GM12878 (cell line): ENCODE results near the gene SON. TPM values are rescaled to one million over a fixed set of nuclear protein-coding genes. Genes with fewer than 3 reads are reported as not detected.

Source experiments
- ATAC-seq: fragments of 200-7000 bp; cut with Tn5 transposase; 3 replicates; pipeline ENCODE4 v1.9.1; 2020; ENCODE audit warnings: mild to moderate bottlenecking, moderate library complexity
- BruUV-seq: library from RNA; stranded (reverse); fragments of 400-500 nt; replicated peaks from 2 replicates; lab custom pipeline; 2021; lab: Mats Ljungman, UMichigan
- CTCF ChIA-PET: fragments of 300-600 bp; sonication (Branson Sonifier 250); formaldehyde crosslinking; extraction: SDS; loops from one replicate; lab custom pipeline; 2021; ENCODE audit warnings: inconsistent platforms; lab: Yijun Ruan, JAX
- POLR2A ChIA-PET: fragments of 350-600 bp; formaldehyde crosslinking; extraction: SDS; loops from one replicate; lab custom pipeline; 2021; ENCODE audit warnings: inconsistent platforms; lab: Charles Lee
- RAD21 ChIA-PET: fragments of 300-600 bp; sonication (Branson Sonifier 250); formaldehyde crosslinking; loops from one replicate; lab custom pipeline; 2023; ENCODE audit warnings: antibody characterized with exemption; ENCODE audit not compliant: unreplicated experiment; lab: Charles Lee
- SMC1A ChIA-PET: fragments of 300-600 bp; sonication (Branson Sonifier 250); formaldehyde crosslinking; loops from one replicate; lab custom pipeline; 2023; ENCODE audit not compliant: unreplicated experiment, uncharacterized antibody; lab: Charles Lee
- DNase-seq: peaks from one replicate; pipeline ENCODE4 v3.0.0-alpha.2; 2011; ENCODE audit warnings: low read depth, low spot score
- FAIRE-seq: peaks from 3 replicates; lab custom pipeline; 2011; peaks lifted over from hg19 to GRCh38; lab: Jason Lieb, UNC
- H2AFZ ChIP-seq: 2 replicates; pipeline ENCODE4 v1.6.0; 2011; ENCODE audit warnings: low read depth, low read length, control low read depth; ENCODE audit not compliant: control insufficient read depth
- H3K27ac ChIP-seq: 2 replicates; pipeline ENCODE4 v1.5.1; 2011; ENCODE audit warnings: control low read depth; ENCODE audit not compliant: control insufficient read depth, insufficient read depth
- H3K27me3 ChIP-seq, 2 experiments: replicated peaks in 1 of 2; 2 replicates each; pipeline versions ENCODE4 v1.6.0 to v1.6.1; 2011; ENCODE audit warnings: low read length in 1 of 2; ENCODE audit not compliant: control insufficient read depth in 2 of 2, insufficient read depth in 2 of 2
- H3K36me3 ChIP-seq, 2 experiments: 2 replicates each; pipeline ENCODE4 v1.5.1; 2011; ENCODE audit warnings: low read length in 1 of 2; ENCODE audit not compliant: control insufficient read depth in 2 of 2, insufficient read depth in 2 of 2
- H3K4me1 ChIP-seq: 2 replicates; pipeline ENCODE4 v1.6.1; 2011; ENCODE audit warnings: mild to moderate bottlenecking, low read length, moderate library complexity, mixed read lengths; ENCODE audit not compliant: control insufficient read depth, insufficient read depth
- H3K4me2 ChIP-seq: 2 replicates; pipeline ENCODE4 v1.6.0; 2011; ENCODE audit warnings: control low read depth; ENCODE audit not compliant: control insufficient read depth, insufficient read depth
- H3K4me3 ChIP-seq: fragments of 200-600 bp; sonication (generic); 2 replicates; pipeline ENCODE4 v1.5.1; 2016
- H3K79me2 ChIP-seq: 2 replicates; pipeline ENCODE4 v1.6.0; 2011; ENCODE audit warnings: low read length; ENCODE audit not compliant: control insufficient read depth, insufficient read depth
- H3K9ac ChIP-seq: 2 replicates; pipeline ENCODE4 v1.8.0; 2011; ENCODE audit warnings: low read length, control low read depth, mixed read lengths; ENCODE audit not compliant: control insufficient read depth, insufficient read depth
- H3K9me3 ChIP-seq: replicated peaks from 3 replicates; pipeline ENCODE4 v1.5.1; 2011; ENCODE audit warnings: mild to moderate bottlenecking, low read length; ENCODE audit not compliant: control insufficient read depth, insufficient read depth
- H4K20me1 ChIP-seq: 2 replicates; pipeline ENCODE4 v1.6.0; 2011; ENCODE audit not compliant: control insufficient read depth, insufficient read depth
- SRF ChIP-seq, 2 experiments: IDR thresholded peaks; 2 replicates each; pipeline ENCODE4 v1.6.1; 2011; ENCODE audit warnings: low read depth in 2 of 2, low read length in 2 of 2, mild to moderate bottlenecking in 1 of 2, moderate library complexity in 1 of 2
- WGBS: methylation state at CpG from one replicate; pipeline ENCODE4 v1.1.6; 2016; ENCODE audit warnings: low lambda C conversion rate; ENCODE audit not compliant: insufficient replicate concordance, insufficient coverage; ENCODE audit errors: missing lambda C conversion rate; 5-methylcytosine and 5-hydroxymethylcytosine counted together
- in situ Hi-C: fragments of 300-500 bp; cut with MboI; formaldehyde crosslinking; loops from 9 replicates; pipeline ENCODE4 v1.14.3; 2018; ENCODE audit warnings: mixed read lengths
- intact Hi-C: fragments of 100-400 bp; cut with micrococcal nuclease; formaldehyde crosslinking; loops from one replicate; pipeline ENCODE4 v1.14.2; 2022; ENCODE audit not compliant: unreplicated experiment
- polyA plus RNA-seq, 11 experiments: library from polyadenylated mRNA; depleted of rRNA in 4 of 11; unstranded in 6 of 11; stranded (reverse) in 5 of 11; fragments of >200 nt; fragmentation: Nextera tagmentation in 4 of 11; fragmentation: Illumina TruSeq in 1 of 11; extraction: Ambion mirVana in 4 of 11; extraction: Trizol in 1 of 11; gene quantifications; 1 replicate in 1 of 11; 2 replicates in 10 of 11; pipeline versions ENCODE4 v1.2.1 to v1.2.3, GENCODE V29; 2011 to 2016; ENCODE audit warnings: inconsistent platforms in 2 of 11, missing spikeins in 2 of 11, low read depth in 1 of 11
- total RNA-seq, 4 experiments: library from RNA; depleted of rRNA in 3 of 4; stranded (reverse); fragments of >200 nt in 3 of 4; fragmentation: Illumina TruSeq in 1 of 4; extraction: Trizol in 1 of 4; gene quantifications; 2 replicates each; pipeline versions ENCODE4 v1.2.1 to v1.2.3, GENCODE V29; 2013 to 2021
- TF ChIP-seq, protein P1 (sequence below): fragments of 450-650 bp; IDR thresholded peaks from 2 replicates; pipeline ENCODE4 v1.6.1; 2016; ENCODE audit warnings: mild to moderate bottlenecking
- TF ChIP-seq, protein P2 (sequence below): IDR thresholded peaks from 2 replicates; pipeline ENCODE4 v1.6.1; 2012; ENCODE audit warnings: low read depth, low read length, improper control_type of control experiment
- TF ChIP-seq, protein P3 (sequence below): fragments of 450-650 bp; IDR thresholded peaks from 2 replicates; pipeline ENCODE4 v1.6.1; 2014; ENCODE audit warnings: mild to moderate bottlenecking

SON gene
- total and polyA plus RNA-seq, 10 of the 15 experiments (the other 5 are each of a cell fraction or from before 2014, with no cell fraction given): 95.7 to 788 (median 251) TPM

DNA sequence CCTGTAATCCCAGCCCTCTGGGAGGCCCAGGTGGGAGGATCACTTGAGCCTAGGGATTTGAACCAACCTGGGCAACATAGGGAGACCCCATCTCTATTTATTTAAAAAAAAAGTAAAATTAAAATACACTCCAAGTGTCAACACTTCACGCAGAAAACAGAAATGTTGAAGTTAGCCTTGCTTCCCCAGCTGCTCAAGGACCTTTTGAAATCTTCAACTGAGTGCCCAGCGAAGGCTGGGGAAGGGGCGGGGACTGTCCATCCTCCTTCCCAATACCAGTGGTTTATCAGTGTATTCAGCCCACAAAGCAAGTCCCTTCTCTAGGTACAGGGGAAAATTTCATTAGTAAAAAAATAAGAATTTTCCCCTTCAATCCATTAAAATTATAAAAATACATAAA lies 49.1 kb upstream of the SON start:
- CTCF ChIA-PET: no interaction called here
- Histone ChIP-seq H3K9ac (no peak overlapping the region), H3K4me3 (no peak overlapping the region), H2AFZ (no peak overlapping the region), H3K9me3 (no peaks in the 10 kb centered on the region), H3K27me3 (no peaks in the 10 kb centered on the region), H4K20me1 (no peaks in the 10 kb centered on the region), H3K79me2 (no peaks in the 10 kb centered on the region), H3K27ac (no peak overlapping the region), H3K4me2 (no peak overlapping the region), H3K36me3 (no peaks in the 10 kb centered on the region), H3K4me1 (no peaks in the 10 kb centered on the region)
- in situ Hi-C loops (no loop called here), intact Hi-C loops (no loop called here)
- no peak for FAIRE-seq
- no TSS peak for BruUV-seq
- SMC1A ChIA-PET: no interaction called here
- 89% methylated on average over 3 of the region's 3 CpGs for WGBS
- DNase-seq: no peak
- POLR2A ChIA-PET: no interaction called here
- RAD21 ChIA-PET: interaction anchor here (0.6 kb wide), 1 partner anchor 1764 kb away, joined by 3 read pairs; no protein-coding TSS in a partner anchor
- ATAC-seq: no peak
- TF ChIP-seq, protein P1, sequence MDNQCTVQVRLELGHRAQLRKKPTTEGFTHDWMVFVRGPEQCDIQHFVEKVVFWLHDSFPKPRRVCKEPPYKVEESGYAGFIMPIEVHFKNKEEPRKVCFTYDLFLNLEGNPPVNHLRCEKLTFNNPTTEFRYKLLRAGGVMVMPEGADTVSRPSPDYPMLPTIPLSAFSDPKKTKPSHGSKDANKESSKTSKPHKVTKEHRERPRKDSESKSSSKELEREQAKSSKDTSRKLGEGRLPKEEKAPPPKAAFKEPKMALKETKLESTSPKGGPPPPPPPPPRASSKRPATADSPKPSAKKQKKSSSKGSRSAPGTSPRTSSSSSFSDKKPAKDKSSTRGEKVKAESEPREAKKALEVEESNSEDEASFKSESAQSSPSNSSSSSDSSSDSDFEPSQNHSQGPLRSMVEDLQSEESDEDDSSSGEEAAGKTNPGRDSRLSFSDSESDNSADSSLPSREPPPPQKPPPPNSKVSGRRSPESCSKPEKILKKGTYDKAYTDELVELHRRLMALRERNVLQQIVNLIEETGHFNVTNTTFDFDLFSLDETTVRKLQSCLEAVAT: no peak
- TF ChIP-seq, protein P2, sequence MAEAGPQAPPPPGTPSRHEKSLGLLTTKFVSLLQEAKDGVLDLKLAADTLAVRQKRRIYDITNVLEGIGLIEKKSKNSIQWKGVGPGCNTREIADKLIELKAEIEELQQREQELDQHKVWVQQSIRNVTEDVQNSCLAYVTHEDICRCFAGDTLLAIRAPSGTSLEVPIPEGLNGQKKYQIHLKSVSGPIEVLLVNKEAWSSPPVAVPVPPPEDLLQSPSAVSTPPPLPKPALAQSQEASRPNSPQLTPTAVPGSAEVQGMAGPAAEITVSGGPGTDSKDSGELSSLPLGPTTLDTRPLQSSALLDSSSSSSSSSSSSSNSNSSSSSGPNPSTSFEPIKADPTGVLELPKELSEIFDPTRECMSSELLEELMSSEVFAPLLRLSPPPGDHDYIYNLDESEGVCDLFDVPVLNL: no peak
- no peak for TF ChIP-seq SRF (IDR thresholded peaks at IDR 0.05; ENCODE audit: low read depth in 2 of 2, low read length in 2 of 2)
- TF ChIP-seq, protein P3, sequence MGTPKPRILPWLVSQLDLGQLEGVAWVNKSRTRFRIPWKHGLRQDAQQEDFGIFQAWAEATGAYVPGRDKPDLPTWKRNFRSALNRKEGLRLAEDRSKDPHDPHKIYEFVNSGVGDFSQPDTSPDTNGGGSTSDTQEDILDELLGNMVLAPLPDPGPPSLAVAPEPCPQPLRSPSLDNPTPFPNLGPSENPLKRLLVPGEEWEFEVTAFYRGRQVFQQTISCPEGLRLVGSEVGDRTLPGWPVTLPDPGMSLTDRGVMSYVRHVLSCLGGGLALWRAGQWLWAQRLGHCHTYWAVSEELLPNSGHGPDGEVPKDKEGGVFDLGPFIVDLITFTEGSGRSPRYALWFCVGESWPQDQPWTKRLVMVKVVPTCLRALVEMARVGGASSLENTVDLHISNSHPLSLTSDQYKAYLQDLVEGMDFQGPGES: no peak
